DND-41 (cell line): ENCODE data around the gene TECPR2.

Experiments used
- ATAC-seq: fragments of 200-7000 bp; cut with Tn5 transposase; 3 replicates; pipeline ENCODE4 v1.9.1; 2021; ENCODE audit warnings: low read depth; ENCODE audit not compliant: insufficient read depth
- DNase-seq: peaks from one replicate; pipeline ENCODE4 v3.0.0-alpha.2; 2020
- H2AFZ ChIP-seq: 2 replicates; pipeline ENCODE4 v1.6.0; 2012; ENCODE audit warnings: low read depth, low read length
- H3K27ac ChIP-seq: 2 replicates; pipeline ENCODE4 v1.5.1; 2012; ENCODE audit warnings: low read length, inconsistent platforms
- H3K27me3 ChIP-seq: fragments of 200-600 bp; sonication (generic); 2 replicates; pipeline ENCODE4 v1.6.0; 2012; ENCODE audit warnings: low read length, mild to moderate bottlenecking, inconsistent platforms; ENCODE audit not compliant: insufficient read depth, poor library complexity
- H3K36me3 ChIP-seq: 2 replicates; pipeline ENCODE4 v1.5.1; 2012; ENCODE audit warnings: low read length, inconsistent platforms; ENCODE audit not compliant: insufficient read depth
- H3K4me1 ChIP-seq: 2 replicates; pipeline ENCODE4 v1.5.1; 2012; ENCODE audit warnings: mild to moderate bottlenecking, low read length; ENCODE audit not compliant: insufficient read depth
- H3K4me2 ChIP-seq: 2 replicates; pipeline ENCODE4 v1.6.0; 2012; ENCODE audit warnings: mild to moderate bottlenecking, moderate library complexity, low read length, inconsistent platforms; ENCODE audit not compliant: insufficient read depth
- H3K4me3 ChIP-seq, 2 experiments: fragments of 200-600 bp in 1 of 2; shearing (Covaris generic) in 1 of 2; 2 replicates each; pipeline ENCODE4 v1.5.1; 2012 to 2016; ENCODE audit warnings: inconsistent platforms in 2 of 2, low read length in 2 of 2, mild to moderate bottlenecking in 2 of 2, low read depth in 1 of 2, moderate library complexity in 1 of 2
- H3K79me2 ChIP-seq: 2 replicates; pipeline ENCODE4 v1.6.0; 2012; ENCODE audit warnings: low read length, inconsistent platforms; ENCODE audit not compliant: insufficient read depth
- H3K9ac ChIP-seq: 2 replicates; pipeline ENCODE4 v1.6.0; 2012; ENCODE audit warnings: low read depth, mild to moderate bottlenecking, inconsistent platforms, low read length, moderate library complexity
- H3K9me3 ChIP-seq: 2 replicates; pipeline ENCODE4 v1.5.1; 2012; ENCODE audit warnings: low read length, moderate library complexity, mild to moderate bottlenecking, inconsistent platforms; ENCODE audit not compliant: insufficient read depth, severe bottlenecking
- H4K20me1 ChIP-seq: 2 replicates; pipeline ENCODE4 v1.6.0; 2012; ENCODE audit warnings: low read length; ENCODE audit not compliant: insufficient read depth
- CTCF ChIP-seq: IDR thresholded peaks from 2 replicates; pipeline ENCODE4 v1.5.1; 2012; ENCODE audit warnings: borderline replicate concordance, low read length, moderate library complexity, mild to moderate bottlenecking; ENCODE audit not compliant: poor library complexity, severe bottlenecking; ENCODE audit errors: extremely low read depth
- EZH2 ChIP-seq: IDR thresholded peaks from 3 replicates; pipeline ENCODE4 v1.6.1; 2012; ENCODE audit warnings: borderline replicate concordance, low read depth, mild to moderate bottlenecking, moderate library complexity, low read length, inconsistent platforms; ENCODE audit not compliant: severe bottlenecking

The TECPR2 gene

GRCh38 chr14:102511538-102511937, 148.8 kb downstream of the TECPR2 start:
- no peaks in the 10 kb centered on the region for H4K20me1 ChIP-seq
- DNase-seq, result no peak
- no peak for ATAC-seq
- H2AFZ ChIP-seq, result no peak overlapping the region
- H3K79me2 ChIP-seq, result no peaks in the 10 kb centered on the region
- peaks cover 2% of the 10 kb centered on the region for H3K27me3 ChIP-seq
- H3K9me3 ChIP-seq, result no peaks in the 10 kb centered on the region
- TF ChIP-seq EZH2 (no peak), CTCF (no peak)
- H3K36me3 ChIP-seq, result no peaks in the 10 kb centered on the region
- no peak overlapping the region for H3K4me3 ChIP-seq
- no peak overlapping the region for H3K9ac ChIP-seq
- H3K4me2 ChIP-seq, result no peak overlapping the region
- no peak overlapping the region for H3K27ac ChIP-seq
- H3K4me1 ChIP-seq, result peaks cover 4% of the 10 kb centered on the region

- peaks cover 3% of the 10 kb centered on the region for H3K27me3 ChIP-seq
- no peak overlapping the region for H2AFZ ChIP-seq
- H3K9me3 ChIP-seq, result no peaks in the 10 kb centered on the region
- H3K4me1 ChIP-seq, result peaks cover 13% of the 10 kb centered on the region
- TF ChIP-seq CTCF, result no peak
- TF ChIP-seq EZH2, result no peak
- H3K9ac ChIP-seq, result no peak overlapping the region
- H3K4me2 ChIP-seq, result no peak overlapping the region
- H3K36me3 ChIP-seq, result no peaks in the 10 kb centered on the region
- H3K4me3 ChIP-seq, result no peak overlapping the region
- no peak for DNase-seq
- no peak overlapping the region for H3K27ac ChIP-seq
- no peaks in the 10 kb centered on the region for H3K79me2 ChIP-seq
- ATAC-seq, result no peak
- H4K20me1 ChIP-seq, result no peaks in the 10 kb centered on the region
Observed at GRCh38 chr14:102512793-102513300, 150.1 kb downstream of the TECPR2 start.

GRCh38 chr14:102513899-102514772, 151.4 kb downstream of the TECPR2 start:
- H3K27ac ChIP-seq, result no peak overlapping the region
- no peaks in the 10 kb centered on the region for H4K20me1 ChIP-seq
- no peaks in the 10 kb centered on the region for H3K79me2 ChIP-seq
- H3K9me3 ChIP-seq, result no peaks in the 10 kb centered on the region
- H3K36me3 ChIP-seq, result no peaks in the 10 kb centered on the region
- TF ChIP-seq EZH2 (no peak), CTCF (no peak)
- H3K9ac ChIP-seq, result no peak overlapping the region
- H2AFZ ChIP-seq, result no peak overlapping the region
- DNase-seq, result no peak
- H3K4me3 ChIP-seq, result no peak overlapping the region
- no peak overlapping the region for H3K4me2 ChIP-seq
- peaks cover 3% of the 10 kb centered on the region for H3K27me3 ChIP-seq
- H3K4me1 ChIP-seq, result peaks cover 13% of the 10 kb centered on the region
- no peak for ATAC-seq
